ENCODE data around the gene CACNA1B.

GRCh38 chr9:138024131-138024530 lies 146.5 kb downstream of the CACNA1B start:
- TF ChIP-seq CTCF (IDR thresholded peaks at IDR 0.05) (no peak), POLR2AphosphoS5 (IDR thresholded peaks at IDR 0.05) (no peak), EP300 (IDR thresholded peaks at IDR 0.05) (no peak)

All from esophagus muscularis mucosa (tissue), 4 donors.